ENCODE data around the gene GLP1R.

DNA sequence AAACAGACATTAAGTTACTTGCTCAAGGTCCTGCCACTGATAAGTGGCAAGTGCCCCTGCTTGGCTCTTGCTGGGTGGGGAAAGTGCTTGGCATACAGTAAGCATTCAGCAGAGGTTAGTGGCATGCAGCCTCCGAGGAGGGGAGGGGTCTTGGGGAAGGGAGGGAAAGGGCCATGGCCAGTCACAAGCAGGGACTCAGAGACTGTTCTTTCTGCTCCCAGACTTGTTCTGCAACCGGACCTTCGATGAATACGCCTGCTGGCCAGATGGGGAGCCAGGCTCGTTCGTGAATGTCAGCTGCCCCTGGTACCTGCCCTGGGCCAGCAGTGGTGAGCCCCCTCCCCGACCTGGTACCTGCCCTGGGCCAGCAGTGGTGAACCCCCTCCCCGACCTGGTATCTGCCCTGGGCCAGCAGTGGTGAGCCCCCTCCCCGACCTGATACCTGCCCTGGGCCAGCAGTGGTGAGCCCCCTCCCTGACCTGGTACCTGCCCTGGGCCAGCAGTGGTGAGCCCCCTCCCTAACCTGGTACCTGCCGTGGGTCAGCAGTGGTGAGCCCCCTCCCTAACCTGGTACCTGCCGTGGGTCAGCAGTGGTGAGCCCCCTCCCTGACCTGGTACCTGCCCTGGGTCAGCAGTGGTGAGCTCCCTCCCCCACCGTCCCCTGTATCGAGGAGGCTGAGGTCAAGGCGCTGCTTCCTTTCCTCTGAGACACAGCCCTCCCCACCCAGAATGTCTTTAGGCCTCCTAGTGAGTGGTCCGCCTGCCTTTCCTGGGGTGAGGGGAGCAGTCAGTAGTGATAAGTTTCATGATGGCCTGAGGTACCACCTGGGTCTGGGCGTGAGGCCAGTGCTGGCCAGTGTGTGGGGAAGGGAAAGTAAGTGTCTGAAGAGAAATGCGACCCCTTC is 8.9 kb downstream of the GLP1R start:
- TF ChIP-seq ZNF263 (CRISPR knock-in tag; IDR thresholded peaks at IDR 0.05): no peak
- TF ChIP-seq, protein P1, sequence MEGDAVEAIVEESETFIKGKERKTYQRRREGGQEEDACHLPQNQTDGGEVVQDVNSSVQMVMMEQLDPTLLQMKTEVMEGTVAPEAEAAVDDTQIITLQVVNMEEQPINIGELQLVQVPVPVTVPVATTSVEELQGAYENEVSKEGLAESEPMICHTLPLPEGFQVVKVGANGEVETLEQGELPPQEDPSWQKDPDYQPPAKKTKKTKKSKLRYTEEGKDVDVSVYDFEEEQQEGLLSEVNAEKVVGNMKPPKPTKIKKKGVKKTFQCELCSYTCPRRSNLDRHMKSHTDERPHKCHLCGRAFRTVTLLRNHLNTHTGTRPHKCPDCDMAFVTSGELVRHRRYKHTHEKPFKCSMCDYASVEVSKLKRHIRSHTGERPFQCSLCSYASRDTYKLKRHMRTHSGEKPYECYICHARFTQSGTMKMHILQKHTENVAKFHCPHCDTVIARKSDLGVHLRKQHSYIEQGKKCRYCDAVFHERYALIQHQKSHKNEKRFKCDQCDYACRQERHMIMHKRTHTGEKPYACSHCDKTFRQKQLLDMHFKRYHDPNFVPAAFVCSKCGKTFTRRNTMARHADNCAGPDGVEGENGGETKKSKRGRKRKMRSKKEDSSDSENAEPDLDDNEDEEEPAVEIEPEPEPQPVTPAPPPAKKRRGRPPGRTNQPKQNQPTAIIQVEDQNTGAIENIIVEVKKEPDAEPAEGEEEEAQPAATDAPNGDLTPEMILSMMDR (CRISPR knock-in tag; IDR thresholded peaks at IDR 0.05): no peak
- TF ChIP-seq YY1 (IDR thresholded peaks at IDR 0.05; ENCODE audit: insufficient read depth, insufficient replicate concordance, low read depth, low read length): no peak
- TF ChIP-seq, protein P2, sequence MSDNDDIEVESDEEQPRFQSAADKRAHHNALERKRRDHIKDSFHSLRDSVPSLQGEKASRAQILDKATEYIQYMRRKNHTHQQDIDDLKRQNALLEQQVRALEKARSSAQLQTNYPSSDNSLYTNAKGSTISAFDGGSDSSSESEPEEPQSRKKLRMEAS (IDR thresholded peaks at IDR 0.05): no peak
- TF ChIP-seq, protein P3, sequence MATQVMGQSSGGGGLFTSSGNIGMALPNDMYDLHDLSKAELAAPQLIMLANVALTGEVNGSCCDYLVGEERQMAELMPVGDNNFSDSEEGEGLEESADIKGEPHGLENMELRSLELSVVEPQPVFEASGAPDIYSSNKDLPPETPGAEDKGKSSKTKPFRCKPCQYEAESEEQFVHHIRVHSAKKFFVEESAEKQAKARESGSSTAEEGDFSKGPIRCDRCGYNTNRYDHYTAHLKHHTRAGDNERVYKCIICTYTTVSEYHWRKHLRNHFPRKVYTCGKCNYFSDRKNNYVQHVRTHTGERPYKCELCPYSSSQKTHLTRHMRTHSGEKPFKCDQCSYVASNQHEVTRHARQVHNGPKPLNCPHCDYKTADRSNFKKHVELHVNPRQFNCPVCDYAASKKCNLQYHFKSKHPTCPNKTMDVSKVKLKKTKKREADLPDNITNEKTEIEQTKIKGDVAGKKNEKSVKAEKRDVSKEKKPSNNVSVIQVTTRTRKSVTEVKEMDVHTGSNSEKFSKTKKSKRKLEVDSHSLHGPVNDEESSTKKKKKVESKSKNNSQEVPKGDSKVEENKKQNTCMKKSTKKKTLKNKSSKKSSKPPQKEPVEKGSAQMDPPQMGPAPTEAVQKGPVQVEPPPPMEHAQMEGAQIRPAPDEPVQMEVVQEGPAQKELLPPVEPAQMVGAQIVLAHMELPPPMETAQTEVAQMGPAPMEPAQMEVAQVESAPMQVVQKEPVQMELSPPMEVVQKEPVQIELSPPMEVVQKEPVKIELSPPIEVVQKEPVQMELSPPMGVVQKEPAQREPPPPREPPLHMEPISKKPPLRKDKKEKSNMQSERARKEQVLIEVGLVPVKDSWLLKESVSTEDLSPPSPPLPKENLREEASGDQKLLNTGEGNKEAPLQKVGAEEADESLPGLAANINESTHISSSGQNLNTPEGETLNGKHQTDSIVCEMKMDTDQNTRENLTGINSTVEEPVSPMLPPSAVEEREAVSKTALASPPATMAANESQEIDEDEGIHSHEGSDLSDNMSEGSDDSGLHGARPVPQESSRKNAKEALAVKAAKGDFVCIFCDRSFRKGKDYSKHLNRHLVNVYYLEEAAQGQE (IDR thresholded peaks at IDR 0.05; ENCODE audit: borderline replicate concordance in 1 of 2, low read depth in 1 of 2, low read length in 2 of 2): no peak
- TF ChIP-seq HDAC1 (CRISPR knock-in tag; IDR thresholded peaks at IDR 0.05): no peak
